HG03135 (cell line): Measurements from ENCODE around the gene CASKIN1.
A peak's percentile ranks its signal among the peaks of the same experiment; 100 is the strongest.

Source experiments
- ATAC-seq: cut with Tn5 transposase; IDR thresholded peaks from one replicate; pipeline ENCODE4 v1.9.1; 2021; ENCODE audit warnings: mild to moderate bottlenecking, moderate library complexity; ENCODE audit not compliant: unreplicated experiment

The CASKIN1 gene

GRCh38 chr16:2232094-2232990 is 35.9 kb upstream of the CASKIN1 start:
- ATAC-seq, result no peak

- no peak for ATAC-seq
Observed at GRCh38 chr16:2231016-2231931, 34.9 kb upstream of the CASKIN1 start.

- no peak for ATAC-seq
Observed at GRCh38 chr16:2230376-2230775, 34.0 kb upstream of the CASKIN1 start.

- ATAC-seq, result no peak
Observed at GRCh38 chr16:2229632-2230250, 33.3 kb upstream of the CASKIN1 start.

- ATAC-seq, result no peak
Observed at GRCh38 chr16:2229091-2229490, 32.7 kb upstream of the CASKIN1 start.

- ATAC-seq, result no peak
Observed at GRCh38 chr16:2228161-2228824, 31.9 kb upstream of the CASKIN1 start.

- ATAC-seq, result no peak
Observed at GRCh38 chr16:2226918-2227317, 30.5 kb upstream of the CASKIN1 start.

GRCh38 chr16:2226245-2226793 is 29.9 kb upstream of the CASKIN1 start:
- ATAC-seq, result no peak

- peak; percentile 25 for ATAC-seq
Observed at GRCh38 chr16:2223942-2224486, 27.6 kb upstream of the CASKIN1 start.

- ATAC-seq, result peak; percentile 94
Observed at GRCh38 chr16:2223221-2223941, 27.0 kb upstream of the CASKIN1 start, which contains the start of gene E4F1. Gene E4F1, plus strand, starts transcription at chr16:2223591. Its CDS starts 23 bp downstream, at chr16:2223614.

- no peak for ATAC-seq
Observed at GRCh38 chr16:2216330-2216729, 19.9 kb upstream of the CASKIN1 start.

GRCh38 chr16:2214719-2214968 is 18.2 kb upstream of the CASKIN1 start, which contains the start of gene PGP:
Gene PGP, minus strand, starts transcription at chr16:2214840. Its CDS starts 63 bp downstream, at chr16:2214777.
- ATAC-seq, result peak; percentile 74

GRCh38 chr16:2213817-2214718 is 17.7 kb upstream of the CASKIN1 start:
- peak; percentile 1 for ATAC-seq

- no peak for ATAC-seq
Observed at GRCh38 chr16:2212362-2213324, 16.2 kb upstream of the CASKIN1 start.

GRCh38 chr16:2211923-2212347 is 15.5 kb upstream of the CASKIN1 start:
- no peak for ATAC-seq

- ATAC-seq, result no peak
Observed at GRCh38 chr16:2210386-2211365, 14.3 kb upstream of the CASKIN1 start, which contains the start of gene BRICD5. Gene BRICD5, minus strand, starts transcription at chr16:2210863. Its CDS starts 30 bp downstream, at chr16:2210833.
